K562 (cell line): ENCODE measurements around the gene C17orf113. TPM values are rescaled to one million over a fixed set of nuclear protein-coding genes. Genes with fewer than 3 reads are reported as not detected.
A peak's percentile ranks its signal among the peaks of the same experiment; 100 is the strongest.

Experiments
- ATAC-seq: fragments of 200-7000 bp; cut with Tn5 transposase; 3 replicates; pipeline ENCODE4 v1.9.1; 2020; ENCODE audit warnings: moderate library complexity
- BruUV-seq: library from RNA; stranded (reverse); fragments of 400-500 nt; replicated peaks from 2 replicates; lab custom pipeline; 2021; lab: Mats Ljungman, UMichigan
- CTCF ChIA-PET: fragments of 300-600 bp; formaldehyde crosslinking; extraction: SDS; loops from one replicate; lab custom pipeline; 2021; ENCODE audit warnings: low intra/inter-chr PET ratio; lab: Yijun Ruan, JAX
- POLR2A ChIA-PET: fragments of 300-600, 350-650 bp; sonication (Branson Sonifier 250); formaldehyde crosslinking; extraction: SDS; loops from one replicate; lab custom pipeline; 2021; ENCODE audit warnings: antibody characterized with exemption, inconsistent platforms; lab: Yijun Ruan, JAX
- DNase-seq, 4 experiments: peaks; one replicate each; pipeline versions ENCODE4 v3.0.0 to v3.0.0-alpha.2; 2011 to 2018; ENCODE audit warnings: low spot score in 3 of 4, mixed read lengths in 3 of 4; ENCODE audit errors: extremely low read depth in 1 of 4
- FAIRE-seq: peaks from 2 replicates; lab custom pipeline; 2011; peaks lifted over from hg19 to GRCh38; lab: Jason Lieb, UNC
- H2AFZ ChIP-seq: 2 replicates; pipeline ENCODE4 v1.6.0; 2011; ENCODE audit warnings: low read depth, low read length, control low read depth, inconsistent platforms
- H3K27ac ChIP-seq: fragments of 200-600 bp; 3 replicates; pipeline ENCODE4 v1.8.0; 2011; ENCODE audit warnings: low read depth, mild to moderate bottlenecking, control low read depth, inconsistent platforms, low read length, moderate library complexity, mixed read lengths; ENCODE audit errors: extremely low read depth
- H3K27me3 ChIP-seq, 2 experiments: fragments of 300-600 bp in 1 of 2; 2 replicates in 1 of 2; 3 replicates in 1 of 2; pipeline versions ENCODE4 v1.6.0 to v1.8.0; 2011; ENCODE audit warnings: inconsistent platforms in 2 of 2, low read length in 2 of 2, mild to moderate bottlenecking in 1 of 2, mixed read lengths in 1 of 2, moderate library complexity in 1 of 2; ENCODE audit not compliant: control insufficient read depth in 2 of 2, insufficient read depth in 2 of 2
- H3K36me3 ChIP-seq: fragments of 300-600 bp; 3 replicates; pipeline ENCODE4 v1.8.0; 2011; ENCODE audit warnings: mild to moderate bottlenecking, low read length, inconsistent platforms; ENCODE audit not compliant: control insufficient read depth, insufficient read depth
- H3K4me1 ChIP-seq, 2 experiments: fragments of 200-600 bp in 1 of 2; replicated peaks in 1 of 2; 2 replicates in 1 of 2; 3 replicates in 1 of 2; pipeline versions ENCODE4 v1.5.1 to v1.8.0; 2011; ENCODE audit warnings: inconsistent platforms in 2 of 2, low read length in 2 of 2, mild to moderate bottlenecking in 1 of 2, mixed read lengths in 1 of 2, moderate library complexity in 1 of 2; ENCODE audit not compliant: control insufficient read depth in 2 of 2, insufficient read depth in 2 of 2
- H3K4me2 ChIP-seq: 2 replicates; pipeline ENCODE4 v1.6.1; 2011; ENCODE audit warnings: low read length, control low read depth, inconsistent platforms, mixed read lengths; ENCODE audit not compliant: insufficient read depth
- H3K4me3 ChIP-seq: fragments of 200-600 bp; sonication (generic), shearing (Covaris generic); 2 replicates; pipeline ENCODE4 v1.5.1; 2016; ENCODE audit warnings: control low read depth, inconsistent platforms
- H3K79me2 ChIP-seq: fragments of 200-600 bp; 3 replicates; pipeline ENCODE4 v1.8.0; 2011; ENCODE audit warnings: low read length, inconsistent platforms; ENCODE audit not compliant: control insufficient read depth, insufficient read depth
- H3K9ac ChIP-seq, 2 experiments: 2 replicates each; pipeline versions ENCODE4 v1.6.0 to v1.6.1; 2011; ENCODE audit warnings: low read depth in 2 of 2, low read length in 2 of 2, control low read depth in 1 of 2, inconsistent platforms in 1 of 2, mild to moderate bottlenecking in 1 of 2, mixed read lengths in 1 of 2; ENCODE audit not compliant: insufficient read depth in 1 of 2
- H3K9me1 ChIP-seq: one replicate; pipeline ENCODE4 v1.6.0; 2011; ENCODE audit warnings: inconsistent platforms, mild to moderate bottlenecking, low read length, moderate library complexity; ENCODE audit not compliant: control insufficient read depth, insufficient read depth
- H3K9me3 ChIP-seq: replicated peaks from 2 replicates; pipeline ENCODE4 v1.5.1; 2011; ENCODE audit warnings: low read depth, low read length, inconsistent platforms; ENCODE audit not compliant: control insufficient read depth, insufficient read depth
- H4K20me1 ChIP-seq: replicated peaks from 2 replicates; pipeline ENCODE4 v1.6.1; 2011; ENCODE audit warnings: low read length, inconsistent platforms, mixed read lengths; ENCODE audit not compliant: control insufficient read depth, insufficient read depth
- CBFB ChIP-seq: sonication (generic); formaldehyde crosslinking; IDR thresholded peaks from 2 replicates; pipeline ENCODE4 v1.4.0; 2020; ENCODE audit warnings: mild to moderate bottlenecking, missing genetic modification reagents
- HMBOX1 ChIP-seq: sonication (generic); IDR thresholded peaks from 2 replicates; pipeline ENCODE4 v1.6.1; 2016
- HNRNPUL1 ChIP-seq: fragments of 200-400 bp; formaldehyde crosslinking; IDR thresholded peaks from 2 replicates; pipeline ENCODE4 v1.6.1; 2017; ENCODE audit warnings: low read length
- ILF3 ChIP-seq: fragments of 450-650 bp; IDR thresholded peaks from 2 replicates; pipeline ENCODE4 v1.6.1; 2018; ENCODE audit warnings: antibody characterized with exemption, mild to moderate bottlenecking, moderate library complexity, borderline replicate concordance
- MLX ChIP-seq, 2 experiments: fragments of 450-650 bp in 1 of 2; sonication (generic) in 1 of 2; formaldehyde crosslinking; conservative IDR thresholded peaks; 2 replicates each; pipeline versions ENCODE4 v1.4.0 to v1.8.1; 2020 to 2022; ENCODE audit warnings: mild to moderate bottlenecking in 1 of 2, missing genetic modification reagents in 1 of 2
- MTA3 ChIP-seq: fragments of 450-650 bp; formaldehyde crosslinking; IDR thresholded peaks from 2 replicates; pipeline ENCODE4 v1.6.1; 2017; ENCODE audit warnings: mild to moderate bottlenecking, borderline replicate concordance
- NONO ChIP-seq, 2 experiments: fragments of 200-400 bp in 1 of 2; fragments of 450-650 bp in 1 of 2; formaldehyde crosslinking in 1 of 2; IDR thresholded peaks; 2 replicates each; pipeline ENCODE4 v1.6.1; 2017; ENCODE audit warnings: low read depth in 2 of 2, mild to moderate bottlenecking in 2 of 2, moderate library complexity in 2 of 2, low read length in 1 of 2
- NUFIP1 ChIP-seq: fragments of 450-650 bp; IDR thresholded peaks from 2 replicates; pipeline ENCODE4 v1.6.1; 2018; ENCODE audit not compliant: partially characterized antibody
- PML ChIP-seq: IDR thresholded peaks from 2 replicates; pipeline ENCODE4 v1.6.1; 2012; ENCODE audit warnings: low read length, inconsistent platforms
- PTTG1 ChIP-seq: fragments of 450-650 bp; IDR thresholded peaks from 2 replicates; pipeline ENCODE4 v1.6.1; 2016; ENCODE audit warnings: low read depth, mild to moderate bottlenecking, missing genetic modification characterization, missing compliant biosample characterization
- RBFOX2 ChIP-seq: fragments of 200-400 bp; formaldehyde crosslinking; IDR thresholded peaks from 2 replicates; pipeline ENCODE4 v1.6.1; 2017; ENCODE audit warnings: low read depth, mild to moderate bottlenecking, low read length, moderate library complexity
- RCOR1 ChIP-seq, 2 experiments: IDR thresholded peaks; 2 replicates each; pipeline ENCODE4 v1.6.1; 2012; ENCODE audit warnings: low read depth in 2 of 2, low read length in 2 of 2, borderline replicate concordance in 1 of 2, improper control_type of control experiment in 1 of 2
- SETDB1 ChIP-seq: IDR thresholded peaks from one replicate; pipeline ENCODE4 v1.6.1; 2012; ENCODE audit warnings: low read length, control low read depth, inconsistent platforms
- SNRNP70 ChIP-seq: fragments of 200-400 bp; formaldehyde crosslinking; optimal IDR thresholded peaks from 2 replicates; pipeline ENCODE3; 2017; ENCODE audit warnings: low read depth, low read length
- SRSF1 ChIP-seq: fragments of 200-400 bp; formaldehyde crosslinking; IDR thresholded peaks from 2 replicates; pipeline ENCODE4 v1.6.1; 2017; ENCODE audit warnings: mild to moderate bottlenecking, low read depth, low read length, moderate library complexity
- ZMIZ1 ChIP-seq, 2 experiments: fragments of 150-350 bp in 1 of 2; IDR thresholded peaks; 2 replicates each; pipeline ENCODE4 v1.6.1; 2012 to 2016; ENCODE audit warnings: low read depth in 2 of 2, low read length in 2 of 2, mild to moderate bottlenecking in 1 of 2, moderate library complexity in 1 of 2
- ZNF184 ChIP-seq: sonication (generic); formaldehyde crosslinking; IDR thresholded peaks from 2 replicates; pipeline ENCODE4 v1.5.0; 2020; ENCODE audit warnings: missing genetic modification reagents
- WGBS: fragments of 100-300 bp; shearing (Covaris generic); methylation state at CpG from one replicate; pipeline ENCODE4 v1.1.6; 2016; ENCODE audit warnings: low coverage, mixed read lengths; ENCODE audit not compliant: insufficient coverage; ENCODE audit errors: missing lambda C conversion rate; 5-methylcytosine and 5-hydroxymethylcytosine counted together
- in situ Hi-C: fragments of 300-500 bp; cut with MboI; formaldehyde crosslinking; loops from 4 replicates; pipeline ENCODE4 v1.15.0; 2018; ENCODE audit warnings: inconsistent platforms, mixed read lengths
- intact Hi-C: fragments of 100-400 bp; cut with micrococcal nuclease; formaldehyde crosslinking; loops from 2 replicates; pipeline ENCODE4 v1.14.2; 2022
- polyA plus RNA-seq, 8 experiments: library from polyadenylated mRNA; depleted of rRNA in 4 of 8; stranded (reverse) in 5 of 8; unstranded in 3 of 8; fragments of >200 nt; fragmentation: Nextera tagmentation in 2 of 8; fragmentation: Illumina TruSeq in 1 of 8; extraction: Ambion mirVana in 2 of 8; extraction: Trizol in 1 of 8; gene quantifications; 2 replicates each; pipeline versions ENCODE4 v1.2.1 to v1.2.3, GENCODE V29; 2011 to 2014; ENCODE audit warnings: inconsistent platforms in 1 of 8, missing spikeins in 1 of 8
- total RNA-seq, 7 experiments: library from RNA; depleted of rRNA in 6 of 7; stranded (reverse); fragments of >200 nt in 6 of 7; fragmentation: Illumina TruSeq in 2 of 7; extraction: Trizol in 2 of 7; gene quantifications; 2 replicates each; pipeline versions ENCODE4 v1.2.1 to v1.2.3, GENCODE V29; 2011 to 2021; ENCODE audit warnings: low replicate concordance in 1 of 7

Gene C17orf113
- total and polyA plus RNA-seq, 9 of the 15 experiments (the other 6 are each of a cell fraction or from before 2014, with no cell fraction given) = 0.10 to 1.2 (median 0.31) TPM

- no peaks in the 10 kb centered on the region for H3K9me3 ChIP-seq
- BruUV-seq = no TSS peak
- CTCF ChIA-PET = no interaction called here
- no peak for TF ChIP-seq MLX (CRISPR knock-in tag; conservative IDR thresholded peaks at IDR 0.05)
- TF ChIP-seq NONO (IDR thresholded peaks at IDR 0.05; ENCODE audit: low read depth in 2 of 2, low read length in 1 of 2) = no peak
- TF ChIP-seq ZNF184 = no peak
- TF ChIP-seq SETDB1 = no peak
- TF ChIP-seq SRSF1 = no peak
- TF ChIP-seq RCOR1 (IDR thresholded peaks at IDR 0.05; ENCODE audit: borderline replicate concordance in 1 of 2, low read depth in 2 of 2, low read length in 2 of 2) = peak in 1 of 2 experiments; percentile 76; a peak in 2 of 4 replicates
- TF ChIP-seq HNRNPUL1 = no peak
- no peak for TF ChIP-seq NUFIP1
- TF ChIP-seq MTA3 = no peak
- no peak for TF ChIP-seq ZMIZ1 (IDR thresholded peaks at IDR 0.05; ENCODE audit: low read depth in 2 of 2, low read length in 2 of 2)
- TF ChIP-seq SNRNP70 = no peak
- TF ChIP-seq CBFB (CRISPR knock-in tag) = no peak
- no peak for TF ChIP-seq ILF3
- no peak for TF ChIP-seq PML
- no peak for TF ChIP-seq RBFOX2
- peak; percentile 48; the same call in 1 of the 2 replicates for TF ChIP-seq HMBOX1
- TF ChIP-seq PTTG1 (tag) = no peak
Measured at GRCh38 chr17:42087042-42087701, 36.8 kb upstream of the C17orf113 start.

More at GRCh38 chr17:42087042-42087701, 36.8 kb upstream of the C17orf113 start:
- H3K27me3 ChIP-seq = peaks cover 0 to 9% of the 10 kb centered on the region in 2 experiments; a peak in 1 of 5 replicates
- peak in 2 of 4 experiments; percentile 41 to 63 for DNase-seq
- peaks cover 17 to 23% of the 10 kb centered on the region in 2 experiments for H3K4me1 ChIP-seq
- no peak overlapping the region for H3K4me3 ChIP-seq
- no peak overlapping the region for H3K4me2 ChIP-seq
- FAIRE-seq = peak; percentile 91
- no peak overlapping the region for H2AFZ ChIP-seq
- H3K36me3 ChIP-seq = no peaks in the 10 kb centered on the region
- H3K79me2 ChIP-seq = no peaks in the 10 kb centered on the region
- peak; percentile 54 for ATAC-seq
- no peak overlapping the region for H3K27ac ChIP-seq
- no peaks in the 10 kb centered on the region for H3K9me1 ChIP-seq
- in situ Hi-C loops = no loop called here
- no peak overlapping the region for H3K9ac ChIP-seq
- intact Hi-C loops = no loop called here
- POLR2A ChIA-PET = interaction anchor here (0.6 to 0.9 kb wide), 4 partner anchors 10 to 406 kb away, joined by 3 to 4 read pairs (median 3); no protein-coding TSS in a partner anchor
- 12% methylated on average over 7 of the region's 7 CpGs for WGBS
- H4K20me1 ChIP-seq = no peaks in the 10 kb centered on the region
